ENCODE results near the gene NLGN2.
"Not testable (repeated sequence)": the region's sequence is repeated elsewhere in the genome, so short reads cannot be mapped to it uniquely, and the experiment has no call there.

Gene NLGN2

DNA sequence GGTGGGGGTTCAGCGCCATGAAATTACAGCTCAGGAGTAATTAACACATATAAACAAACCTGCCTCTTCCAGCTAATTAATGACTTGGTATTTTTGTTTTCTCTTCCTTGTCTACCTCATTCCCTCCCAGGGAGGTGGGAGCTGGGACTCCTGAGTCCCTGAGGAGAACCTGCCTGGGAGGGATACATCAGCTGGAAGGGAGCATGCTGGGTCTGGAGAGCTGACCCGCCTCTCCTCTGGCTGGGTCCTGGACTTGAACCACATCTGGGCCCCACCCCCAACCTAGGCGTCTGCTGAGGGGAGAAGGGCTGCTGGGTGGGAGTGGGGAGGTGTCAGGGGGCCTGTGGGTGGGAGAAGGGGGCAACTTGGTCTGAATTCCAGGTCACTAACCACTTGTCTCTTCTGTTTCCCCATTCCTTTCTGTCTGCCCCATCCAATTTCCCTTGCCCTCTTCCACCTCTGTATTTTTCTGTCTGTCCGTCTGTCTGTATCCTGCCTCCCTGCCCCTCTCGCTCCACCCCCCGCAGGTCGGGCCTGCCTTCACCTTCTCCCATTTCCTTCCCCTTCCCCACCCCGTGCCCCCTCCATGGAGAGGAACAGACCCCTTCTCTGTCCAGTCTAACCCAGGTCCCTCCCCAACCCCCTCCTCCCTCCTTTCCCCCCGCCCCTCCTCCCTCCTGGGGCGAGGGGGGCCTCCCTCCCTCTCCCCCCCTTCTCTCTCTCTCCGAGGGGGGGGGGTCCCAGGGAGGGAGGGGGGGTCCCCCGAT is at the start of gene NLGN2:
TSS of gene NLGN2 (plus strand) at position 361 of the 767 bp plus-strand sequence. CDS start 411 bp downstream, outside the sequence.
- no peak for DNase-seq

DNA sequence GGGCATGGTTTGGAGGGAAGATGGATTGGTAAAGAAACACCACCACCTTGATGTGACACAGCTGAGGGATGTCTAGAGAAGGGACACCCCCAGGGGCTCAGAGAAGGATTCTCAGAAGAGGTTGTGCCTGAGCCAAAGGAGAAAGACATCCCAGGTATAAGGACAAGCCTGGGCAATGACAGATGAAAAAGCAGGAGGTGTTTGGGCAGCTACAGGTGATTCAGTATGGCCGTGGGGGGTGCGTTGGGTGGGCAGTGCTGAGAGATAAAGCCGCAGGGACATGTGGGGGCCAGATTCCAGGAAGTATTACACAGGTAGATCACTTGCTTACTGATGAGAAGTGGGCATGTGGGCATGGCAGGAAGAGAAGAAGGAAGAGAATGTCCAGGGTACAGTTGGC is 45.7 kb upstream of the NLGN2 start:
- DNase-seq, result no peak

DNA sequence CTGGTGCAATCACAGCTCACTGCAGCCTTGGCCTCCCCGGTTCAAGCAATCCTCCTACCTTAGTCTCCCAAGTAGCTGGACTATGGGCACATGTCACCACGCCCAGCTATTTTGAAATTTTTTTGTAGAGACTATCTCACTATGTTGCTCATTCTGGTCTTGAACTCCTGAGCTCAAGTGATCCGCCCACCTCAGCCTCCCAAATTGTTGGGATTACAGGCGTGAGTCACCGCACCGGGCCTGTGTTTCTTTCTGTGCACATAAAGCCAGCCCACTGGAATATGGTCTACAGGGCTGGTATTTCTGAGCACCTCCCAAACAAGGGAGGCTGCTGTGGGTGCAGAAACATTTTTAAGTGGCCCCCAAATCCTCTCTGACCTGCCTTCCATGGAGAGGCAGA is 44.3 kb upstream of the NLGN2 start:
- DNase-seq, result no peak

DNA sequence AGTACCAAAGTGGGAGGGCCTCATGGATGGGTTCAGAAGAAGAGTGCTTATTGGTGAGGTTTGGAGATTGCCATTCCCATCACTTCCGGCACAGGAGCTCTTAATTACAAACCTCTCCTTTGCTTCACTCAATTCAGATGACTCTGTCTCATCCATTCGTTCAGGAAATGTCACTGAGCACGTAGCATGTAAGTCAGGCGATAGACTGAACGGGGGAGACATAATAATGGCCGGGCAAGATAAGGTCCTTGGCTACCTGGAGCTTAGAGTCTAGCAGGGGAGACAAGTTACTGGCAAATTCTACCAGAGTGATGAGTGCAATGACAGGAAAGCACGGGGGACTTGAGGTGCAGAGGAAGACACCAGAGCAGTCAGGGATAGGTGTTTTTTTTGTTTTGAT is 41.7 kb upstream of the NLGN2 start:
- not testable (repeated sequence) for DNase-seq

DNA sequence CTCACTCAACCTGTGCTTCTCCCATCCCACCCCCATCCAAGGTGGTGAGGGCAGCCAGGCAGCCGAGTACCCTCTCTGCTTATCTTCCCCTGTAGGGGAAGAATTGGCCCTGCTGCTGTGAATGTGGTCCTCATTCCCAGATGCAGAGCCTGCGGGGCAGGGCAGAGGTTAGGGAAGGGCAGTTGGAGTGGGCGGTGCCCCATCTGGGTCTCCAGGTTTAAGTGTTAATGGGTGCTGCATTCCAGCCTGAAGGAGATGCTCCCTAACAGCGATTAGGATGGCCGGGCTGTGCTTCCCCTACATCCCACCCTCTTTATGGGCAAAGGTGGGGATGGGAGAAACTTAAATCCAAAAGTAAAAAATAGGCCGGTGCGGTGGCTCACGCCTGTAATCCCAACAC is 40.6 kb upstream of the NLGN2 start:
- no peak for DNase-seq

DNA sequence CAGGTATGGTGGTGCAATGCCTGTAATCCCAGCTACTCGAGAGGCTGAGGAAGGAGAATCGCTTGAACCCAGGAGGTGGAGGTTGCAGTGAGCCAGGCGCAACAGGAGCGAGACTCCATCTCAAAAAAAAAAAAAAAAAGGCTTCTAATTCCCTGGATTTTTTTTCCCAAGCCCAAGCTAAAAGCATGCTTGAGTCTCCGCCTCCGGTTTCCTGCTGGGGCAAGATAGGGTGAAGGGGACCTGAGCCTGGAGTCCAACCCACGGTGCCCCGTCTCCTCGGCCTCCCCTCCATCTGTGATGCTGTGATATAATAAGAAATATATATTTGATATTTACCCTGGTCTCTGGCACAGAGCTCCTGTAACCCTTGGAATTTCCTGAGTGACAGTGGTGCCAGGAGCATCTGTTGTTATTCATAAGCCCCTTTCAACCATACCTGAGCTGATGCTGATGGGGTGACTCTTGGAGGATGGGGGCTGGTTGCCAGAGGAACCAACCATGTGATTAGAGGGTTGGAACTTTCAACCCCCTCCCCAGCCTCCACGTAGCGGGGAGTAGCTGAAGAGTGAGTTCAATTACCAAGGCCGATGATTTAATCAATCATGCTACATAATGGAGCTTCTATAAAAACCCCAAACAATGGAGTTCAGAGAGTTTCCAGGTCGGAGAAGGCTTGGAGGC is 39.6 kb upstream of the NLGN2 start:
- DNase-seq, result no peak

DNA sequence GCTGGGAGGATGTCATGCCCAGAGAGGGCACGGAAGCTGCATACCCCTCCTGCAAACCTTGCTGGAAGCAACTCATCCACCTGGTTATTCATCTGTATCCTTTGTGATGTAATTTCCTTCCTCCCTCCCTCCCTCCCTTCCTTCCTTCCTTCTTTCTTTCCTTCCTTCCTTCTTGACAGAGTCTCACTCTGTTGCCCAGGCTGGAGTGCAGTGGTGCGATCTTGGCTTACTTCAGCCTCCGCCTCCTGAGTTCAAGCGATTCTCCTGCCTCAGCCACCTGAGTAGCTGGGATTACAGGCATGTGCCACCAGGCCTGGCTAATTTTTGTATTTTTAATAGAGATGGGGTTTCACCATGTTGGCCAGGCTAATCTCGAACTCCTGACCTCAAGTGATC is 39.0 kb upstream of the NLGN2 start:
- not testable (repeated sequence) for DNase-seq

DNA sequence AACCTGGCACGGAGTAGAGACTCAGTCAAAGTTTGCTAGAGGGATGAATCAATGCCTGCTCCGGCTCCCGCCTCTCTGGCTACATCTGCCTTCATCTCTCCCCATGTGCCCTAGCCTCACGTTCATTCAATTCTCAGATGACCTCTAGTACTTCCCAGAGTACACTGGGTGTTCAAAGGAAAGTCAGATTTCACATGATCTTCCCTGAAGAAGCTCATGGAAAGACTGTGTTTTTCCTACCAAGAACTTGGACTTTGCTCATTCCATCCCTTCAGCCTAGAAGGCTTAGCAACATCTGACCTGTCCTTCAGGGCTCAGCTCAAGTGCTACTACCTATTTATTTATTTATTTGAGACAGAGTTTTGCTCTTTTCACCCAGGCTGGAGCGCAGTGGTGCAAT is 37.8 kb upstream of the NLGN2 start:
- DNase-seq, result no peak

DNA sequence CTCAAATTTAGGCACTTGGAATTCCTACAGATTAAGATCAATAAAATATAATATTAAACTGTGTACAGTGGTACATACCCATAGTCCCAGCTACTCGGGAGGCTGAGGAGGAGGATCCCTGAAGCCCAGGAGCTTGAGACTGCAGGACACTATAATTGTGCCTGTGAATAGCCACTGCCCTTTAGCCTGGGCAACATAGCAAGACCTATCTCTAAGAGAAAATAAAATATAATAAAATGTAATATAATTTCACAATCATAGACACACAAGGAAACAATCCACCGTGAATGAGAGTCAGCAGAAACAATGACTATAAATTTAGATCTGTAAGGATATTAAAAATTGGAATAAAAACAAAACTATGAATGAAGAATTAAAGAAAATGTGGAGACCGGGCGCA is 36.8 kb upstream of the NLGN2 start:
- DNase-seq, result no peak

DNA sequence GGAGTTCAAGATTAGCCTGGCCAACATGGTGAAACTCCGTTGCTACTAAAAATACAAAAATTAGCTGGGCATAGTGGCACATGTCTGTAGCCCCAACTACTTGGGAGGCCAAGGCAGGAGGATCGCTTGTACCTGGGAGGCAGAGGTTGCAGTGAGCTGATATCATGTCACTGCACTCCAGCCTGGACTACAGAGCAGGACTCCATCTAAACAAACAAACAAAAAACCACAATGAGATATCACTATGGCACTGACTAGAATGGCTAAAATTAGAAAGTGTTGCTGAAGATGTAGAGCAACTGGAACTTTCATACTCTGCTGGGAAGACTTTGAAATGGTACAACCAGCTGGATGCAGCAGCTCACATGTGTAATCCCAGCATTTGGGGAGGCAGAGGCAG is 33.3 kb upstream of the NLGN2 start:
- DNase-seq, result no peak

DNA sequence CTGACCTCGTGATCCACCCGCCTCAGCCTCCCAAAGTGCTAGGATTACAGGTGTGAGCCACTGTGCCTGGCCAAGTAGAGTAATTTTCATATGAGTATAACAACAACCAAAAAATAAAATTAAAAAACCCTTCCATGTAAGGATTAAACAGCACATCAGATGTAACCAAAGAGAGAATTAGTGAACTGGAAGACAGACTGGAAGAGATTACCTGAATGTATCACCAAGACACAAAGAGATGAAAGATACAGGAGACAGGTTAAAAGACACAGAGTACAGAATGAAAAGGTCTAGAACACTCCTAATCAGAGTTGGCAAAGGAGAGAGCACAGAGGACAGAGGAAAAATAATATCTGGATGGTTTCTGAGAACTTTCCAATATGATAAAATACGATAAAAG is 28.5 kb upstream of the NLGN2 start:
- DNase-seq, result no peak

DNA sequence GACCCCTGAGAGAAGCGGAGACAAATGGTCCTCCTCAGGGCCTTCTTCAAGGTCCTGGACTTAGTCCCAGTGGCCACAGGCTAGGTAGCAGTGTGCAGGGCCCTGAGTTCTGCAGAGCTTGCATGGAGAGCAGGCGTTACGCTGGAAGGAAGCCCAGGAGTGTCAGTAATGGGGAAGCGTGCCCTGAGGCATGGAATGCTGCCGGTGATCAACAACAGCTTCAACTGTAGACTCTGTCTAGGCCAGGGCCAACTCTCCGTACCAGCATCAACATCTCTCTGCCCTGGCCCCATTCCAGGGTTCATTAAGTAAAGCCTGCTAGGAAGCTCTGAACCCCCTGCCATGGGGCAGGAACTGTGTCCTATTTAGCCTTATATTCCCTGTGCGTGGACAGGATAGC is 27.3 kb upstream of the NLGN2 start:
- DNase-seq, result peak; percentile 25

DNA sequence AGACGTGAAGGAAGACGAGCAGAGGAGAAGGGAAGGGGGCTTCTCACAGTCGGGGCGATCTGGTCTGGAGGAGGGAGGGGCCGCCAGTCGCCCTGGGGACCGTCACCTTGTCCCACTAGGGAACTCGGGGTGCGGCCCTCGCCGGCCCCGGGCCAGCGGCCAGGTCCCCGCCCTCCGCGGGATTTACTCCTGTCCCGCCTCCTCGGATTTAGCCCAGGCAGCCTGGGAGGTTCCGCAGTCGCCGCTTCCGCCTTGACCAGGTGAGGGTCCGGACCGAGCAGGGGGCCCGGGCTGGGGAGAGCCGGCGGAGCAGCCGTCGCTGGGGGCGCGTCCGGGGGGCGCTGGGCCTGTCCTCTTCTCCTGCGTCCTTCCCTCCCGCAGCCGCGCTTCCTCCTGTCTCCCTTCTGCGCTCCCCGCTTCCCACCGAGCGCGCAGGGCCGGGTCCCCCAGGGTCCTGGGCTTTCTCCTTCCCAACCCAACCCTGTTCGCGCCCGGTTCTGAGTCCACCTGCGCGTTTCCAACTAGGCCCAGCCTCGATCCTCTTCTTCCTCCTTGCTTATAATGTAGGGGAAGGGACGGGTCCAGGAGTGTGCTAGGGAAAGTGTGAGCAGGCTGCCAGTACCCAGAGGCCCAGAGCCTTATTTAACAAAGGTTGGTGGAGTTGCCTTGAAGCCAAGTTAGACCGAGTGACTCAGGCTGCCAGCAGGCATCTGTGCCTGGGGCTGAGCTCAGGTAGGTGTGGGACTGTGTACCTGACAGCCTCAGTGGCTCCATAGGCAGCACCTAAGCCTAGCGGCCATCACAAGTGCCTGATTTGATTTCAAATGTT is 26.6 kb upstream of the NLGN2 start, which contains the start of gene TNK1:
TSS of gene TNK1 (plus strand) at position 235 of the 829 bp plus-strand sequence. CDS start 1,838 bp downstream, outside the sequence.
- no peak for DNase-seq

DNA sequence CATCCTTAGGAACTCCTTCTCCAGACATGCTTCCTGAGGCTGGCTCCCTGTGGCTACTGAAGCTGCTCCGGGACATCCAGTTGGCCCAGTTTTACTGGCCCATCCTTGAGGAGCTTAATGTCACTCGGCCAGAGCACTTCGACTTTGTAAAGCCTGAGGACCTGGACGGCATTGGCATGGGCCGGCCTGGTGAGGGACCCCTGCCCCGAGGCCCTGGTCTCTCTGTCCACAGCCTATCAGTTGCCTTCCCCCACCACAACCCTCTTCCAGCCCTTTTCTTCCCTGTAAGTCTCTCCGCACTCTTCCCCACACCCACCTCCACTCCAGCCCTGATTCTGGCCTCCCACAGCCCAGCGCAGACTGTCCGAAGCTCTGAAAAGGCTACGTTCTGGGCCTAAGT is 24.7 kb upstream of the NLGN2 start:
- DNase-seq, result no peak

DNA sequence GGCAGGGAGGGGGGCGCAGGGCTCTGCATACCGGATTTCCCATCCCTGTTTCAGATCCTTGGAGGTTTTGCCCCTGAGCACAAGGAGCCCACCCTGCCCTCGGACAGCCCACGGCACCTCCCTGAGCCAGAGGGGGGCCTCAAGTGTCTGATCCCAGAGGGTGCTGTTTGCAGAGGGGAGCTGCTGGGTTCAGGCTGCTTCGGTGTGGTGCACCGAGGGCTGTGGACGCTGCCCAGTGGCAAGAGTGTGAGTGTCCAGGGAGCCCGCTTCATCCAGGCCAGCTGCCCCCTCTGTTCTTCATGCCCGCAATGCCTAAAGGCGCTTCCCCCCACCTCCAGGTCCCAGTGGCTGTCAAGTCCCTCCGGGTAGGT is 24.3 kb upstream of the NLGN2 start:
- no peak for DNase-seq

DNA sequence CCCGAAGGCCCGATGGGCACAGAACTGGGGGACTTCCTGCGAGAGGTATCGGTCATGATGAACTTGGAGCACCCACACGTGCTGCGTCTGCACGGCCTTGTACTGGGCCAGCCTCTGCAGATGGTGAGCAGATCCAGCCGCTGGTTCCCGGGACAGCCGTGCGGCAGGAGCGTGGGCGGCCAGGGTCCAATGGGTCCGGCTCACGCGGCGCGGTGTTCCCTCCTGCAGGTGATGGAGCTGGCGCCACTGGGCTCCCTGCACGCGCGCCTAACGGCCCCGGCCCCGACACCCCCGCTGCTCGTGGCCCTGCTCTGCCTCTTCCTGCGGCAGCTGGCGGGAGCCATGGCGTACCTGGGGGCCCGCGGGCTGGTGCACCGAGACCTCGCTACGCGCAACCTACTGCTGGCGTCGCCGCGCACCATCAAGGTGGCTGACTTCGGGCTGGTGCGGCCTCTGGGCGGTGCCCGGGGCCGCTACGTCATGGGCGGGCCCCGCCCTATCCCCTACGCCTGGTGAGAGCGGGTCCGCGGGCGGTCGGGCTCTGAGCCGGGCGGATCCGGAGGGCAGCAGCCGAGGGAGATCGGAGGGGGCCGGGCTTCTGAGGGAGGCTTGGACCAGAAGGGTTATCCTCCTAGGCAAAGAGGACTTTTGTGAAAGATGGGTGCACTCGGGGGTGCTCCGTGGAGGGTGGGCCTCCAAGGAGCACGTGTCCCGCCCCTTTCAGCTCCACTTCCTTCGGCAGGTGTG is 23.7 kb upstream of the NLGN2 start:
- DNase-seq, result peak; percentile 26

DNA sequence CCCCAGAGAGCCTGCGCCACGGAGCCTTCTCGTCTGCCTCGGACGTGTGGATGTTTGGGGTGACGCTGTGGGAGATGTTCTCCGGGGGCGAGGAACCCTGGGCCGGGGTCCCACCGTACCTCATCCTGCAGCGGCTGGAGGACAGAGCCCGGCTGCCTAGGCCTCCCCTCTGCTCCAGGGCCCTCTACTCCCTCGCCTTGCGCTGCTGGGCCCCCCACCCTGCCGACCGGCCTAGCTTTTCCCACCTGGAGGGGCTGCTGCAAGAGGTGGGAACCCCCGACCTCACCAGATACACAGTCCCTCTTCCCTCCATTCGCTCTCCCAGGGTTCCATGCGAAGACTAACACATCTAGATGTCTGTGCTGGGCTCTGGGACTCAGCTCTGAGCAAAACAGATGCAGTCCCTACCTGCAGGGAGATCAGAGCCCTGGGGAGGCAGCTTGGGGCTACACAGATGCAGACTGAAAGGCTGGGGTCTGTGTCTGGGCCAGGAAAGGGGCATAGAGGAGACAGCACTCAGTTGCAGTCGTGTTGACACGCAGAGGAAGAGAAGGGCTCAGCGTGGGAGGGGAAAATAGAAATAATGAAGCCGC is 23.1 kb upstream of the NLGN2 start:
- DNase-seq, result no peak

DNA sequence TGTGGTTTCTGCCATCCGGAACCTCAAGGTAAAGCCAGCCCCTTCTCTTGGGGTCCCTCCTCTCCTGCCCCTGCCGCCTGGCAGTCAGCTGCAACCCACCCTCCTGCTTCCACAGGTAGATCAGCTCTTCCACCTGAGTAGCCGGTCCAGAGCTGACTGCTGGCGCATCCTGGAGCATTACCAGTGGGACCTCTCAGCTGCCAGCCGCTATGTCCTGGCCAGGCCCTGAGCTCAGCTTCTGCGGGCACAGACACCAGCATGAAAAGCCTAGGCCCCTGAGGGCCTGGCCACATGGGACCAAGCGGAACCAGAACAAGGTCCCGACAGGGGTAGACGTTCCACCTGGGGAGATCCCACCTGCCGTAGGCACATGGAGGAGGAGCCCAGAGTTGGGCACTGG is 18.8 kb upstream of the NLGN2 start:
- DNase-seq, result no peak

DNA sequence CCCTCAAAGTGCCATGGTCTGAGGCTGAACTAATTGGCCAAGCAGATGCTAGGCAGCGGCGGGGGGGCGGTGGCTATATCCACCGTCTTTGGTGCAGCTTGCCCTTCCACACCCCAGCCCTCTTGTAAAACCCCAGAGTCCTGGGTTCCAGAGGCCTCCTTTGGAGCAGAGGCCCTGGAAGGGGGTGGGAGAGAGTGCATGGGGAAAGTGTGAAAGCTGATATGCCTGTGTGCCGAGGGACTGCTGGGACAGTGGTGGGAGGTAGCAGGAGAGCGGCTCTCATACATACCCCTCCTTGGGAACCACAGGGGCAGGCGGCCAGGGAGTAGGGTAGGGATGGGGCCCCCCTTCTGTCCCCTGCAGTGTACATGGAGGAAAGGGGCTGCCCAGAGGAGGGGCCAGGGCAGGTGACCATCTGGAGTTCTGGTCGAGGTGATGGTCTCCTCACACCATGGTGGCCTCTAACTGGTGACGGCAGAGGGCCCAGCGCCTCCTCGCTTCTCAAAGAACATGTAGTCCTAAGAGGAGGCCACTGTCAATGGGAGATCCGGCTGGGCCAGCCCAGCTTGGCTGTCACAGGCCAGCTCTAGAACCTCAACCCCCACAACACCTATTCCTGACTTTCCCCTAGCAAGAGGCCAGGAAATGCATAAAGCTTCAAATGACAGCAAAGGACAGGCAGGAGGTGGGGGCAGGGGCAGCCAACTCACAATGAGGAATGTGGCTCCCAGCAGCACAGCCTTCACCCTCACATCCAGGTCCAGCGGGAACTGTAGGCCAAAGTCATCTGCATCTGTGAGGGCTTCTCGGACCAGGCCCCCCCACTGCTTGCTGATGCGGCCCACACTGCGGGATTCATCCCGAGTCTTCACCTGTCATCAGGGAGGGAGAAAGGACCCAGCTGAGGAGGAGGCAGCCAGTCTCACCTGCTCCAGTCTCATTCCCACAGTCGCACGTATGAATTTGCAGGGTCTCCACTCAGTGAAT is 17.4 kb upstream of the NLGN2 start:
- no peak for DNase-seq

DNA sequence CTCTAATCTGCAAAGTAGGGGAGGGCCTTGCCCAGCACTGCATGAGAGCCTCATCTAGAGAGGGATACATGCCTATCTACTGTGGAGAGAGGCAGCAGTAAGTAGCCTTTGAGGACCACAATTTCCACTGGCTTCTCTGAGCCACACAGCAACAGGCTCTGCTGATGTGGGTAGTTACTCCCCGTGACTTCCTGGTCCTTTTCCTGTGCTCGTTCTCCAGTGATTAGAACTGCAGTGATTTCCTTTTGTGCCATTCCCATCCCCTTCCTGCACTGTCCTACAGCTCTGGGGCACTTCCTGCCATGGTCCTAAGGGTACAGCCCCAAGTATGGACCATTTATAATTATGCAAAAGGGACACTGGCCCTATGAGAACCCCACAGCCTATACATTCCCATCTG is 16.3 kb upstream of the NLGN2 start:
- no peak for DNase-seq
